Peyer's patch (tissue), 4 donors: ENCODE measurements around the gene BSG.
"Not testable (repeated sequence)": the region's sequence is repeated elsewhere in the genome, so short reads cannot be mapped to it uniquely, and the experiment has no call there.

Experiments used
- POLR2A ChIP-seq, 2 donors: fragments of 450-650 bp; IDR thresholded peaks; one replicate each; pipeline ENCODE4 v1.5.1; 2017; ENCODE audit warnings: antibody characterized with exemption in 2 of 2, mild to moderate bottlenecking in 2 of 2, moderate library complexity in 2 of 2
- TF ChIP-seq, protein P1 (sequence below), 6 experiments: fragments of 450-650 bp in 4 of 6; fragments of 200-600 bp in 2 of 6; sonication (generic) in 1 of 6; IDR thresholded peaks; one replicate each; pipeline ENCODE4 v1.5.1; 2017 to 2019; ENCODE audit warnings: antibody characterized with exemption in 6 of 6, mild to moderate bottlenecking in 3 of 6, moderate library complexity in 1 of 6

- TF ChIP-seq, protein P1, sequence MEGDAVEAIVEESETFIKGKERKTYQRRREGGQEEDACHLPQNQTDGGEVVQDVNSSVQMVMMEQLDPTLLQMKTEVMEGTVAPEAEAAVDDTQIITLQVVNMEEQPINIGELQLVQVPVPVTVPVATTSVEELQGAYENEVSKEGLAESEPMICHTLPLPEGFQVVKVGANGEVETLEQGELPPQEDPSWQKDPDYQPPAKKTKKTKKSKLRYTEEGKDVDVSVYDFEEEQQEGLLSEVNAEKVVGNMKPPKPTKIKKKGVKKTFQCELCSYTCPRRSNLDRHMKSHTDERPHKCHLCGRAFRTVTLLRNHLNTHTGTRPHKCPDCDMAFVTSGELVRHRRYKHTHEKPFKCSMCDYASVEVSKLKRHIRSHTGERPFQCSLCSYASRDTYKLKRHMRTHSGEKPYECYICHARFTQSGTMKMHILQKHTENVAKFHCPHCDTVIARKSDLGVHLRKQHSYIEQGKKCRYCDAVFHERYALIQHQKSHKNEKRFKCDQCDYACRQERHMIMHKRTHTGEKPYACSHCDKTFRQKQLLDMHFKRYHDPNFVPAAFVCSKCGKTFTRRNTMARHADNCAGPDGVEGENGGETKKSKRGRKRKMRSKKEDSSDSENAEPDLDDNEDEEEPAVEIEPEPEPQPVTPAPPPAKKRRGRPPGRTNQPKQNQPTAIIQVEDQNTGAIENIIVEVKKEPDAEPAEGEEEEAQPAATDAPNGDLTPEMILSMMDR (IDR thresholded peaks at IDR 0.05) = not testable (repeated sequence)
- not testable (repeated sequence) for TF ChIP-seq POLR2A (IDR thresholded peaks at IDR 0.05)
These were observed 54.2 kb downstream of the BSG start for GRCh38 chr19:626566-626965.
